ENCODE measurements around the gene IL23A.
"Not testable (repeated sequence)": the region's sequence is repeated elsewhere in the genome, so short reads cannot be mapped to it uniquely, and the experiment has no call there.

The IL23A gene, protein sequence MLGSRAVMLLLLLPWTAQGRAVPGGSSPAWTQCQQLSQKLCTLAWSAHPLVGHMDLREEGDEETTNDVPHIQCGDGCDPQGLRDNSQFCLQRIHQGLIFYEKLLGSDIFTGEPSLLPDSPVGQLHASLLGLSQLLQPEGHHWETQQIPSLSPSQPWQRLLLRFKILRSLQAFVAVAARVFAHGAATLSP

GRCh38 chr12:56338308-56339157 is at the start of gene IL23A:
TSS of gene IL23A (plus strand) at chr12:56338884. CDS start at chr12:56339045, 161 bp downstream.
- in situ Hi-C loops (cut with MboI; ENCODE audit: low sequenced_read_pairs), result no loop called here

DNA sequence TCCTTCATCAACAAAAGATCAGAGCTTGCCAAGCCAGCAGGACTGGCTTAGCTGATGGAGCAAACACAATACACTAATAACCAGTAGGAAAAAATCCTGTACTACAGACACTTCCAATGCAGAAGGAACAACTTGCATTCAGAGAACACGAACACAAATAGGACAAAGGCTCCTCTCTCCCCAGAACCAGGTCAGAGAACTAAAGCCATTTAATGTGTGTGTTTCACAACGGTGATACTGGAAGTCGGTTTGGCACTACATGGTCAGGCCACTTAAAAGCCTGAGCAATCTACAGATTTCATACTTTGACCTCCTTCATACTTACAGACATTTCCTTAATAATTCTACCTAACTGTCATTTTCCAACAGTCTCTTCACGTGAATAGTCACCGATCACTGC is 44.9 kb upstream of the IL23A start:
- in situ Hi-C loops (cut with MboI; ENCODE audit: low sequenced_read_pairs), result no loop called here

- in situ Hi-C loops (cut with MboI; ENCODE audit: low sequenced_read_pairs), result no loop called here
These were observed 42.4 kb upstream of the IL23A start for GRCh38 chr12:56296295-56296694.

GRCh38 chr12:56297400-56297799 is 41.3 kb upstream of the IL23A start:
- in situ Hi-C loops (cut with MboI; ENCODE audit: low sequenced_read_pairs), result no loop called here

- in situ Hi-C loops (cut with MboI; ENCODE audit: low sequenced_read_pairs), result no loop called here
These were observed 39.9 kb upstream of the IL23A start for GRCh38 chr12:56298828-56299227.

DNA sequence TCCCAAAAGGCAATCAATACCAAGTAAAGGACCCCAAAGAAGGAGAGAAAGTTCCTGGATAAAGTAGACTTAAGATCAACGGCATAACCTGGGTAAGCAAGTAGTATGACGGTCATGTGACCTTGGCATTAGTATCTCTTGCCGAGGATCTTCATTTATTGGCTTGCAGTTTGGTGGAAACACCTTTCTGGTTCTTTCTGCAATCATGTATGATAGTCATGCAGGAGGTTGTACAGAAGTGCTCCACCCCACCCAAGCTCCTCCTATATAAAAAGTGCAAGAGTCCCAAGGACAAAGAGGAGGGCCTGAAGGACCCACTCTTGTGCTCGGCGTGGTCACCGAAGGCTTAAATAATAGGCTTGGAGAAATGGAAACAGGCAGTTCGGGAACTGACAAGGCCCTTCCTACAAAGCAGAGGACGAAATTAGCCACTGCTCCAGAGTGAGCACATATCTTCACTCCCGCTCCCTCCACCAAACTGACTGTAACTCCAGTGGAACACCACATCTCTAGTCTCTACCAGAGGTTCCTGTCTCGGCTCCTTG is 39.3 kb upstream of the IL23A start:
- in situ Hi-C loops (cut with MboI; ENCODE audit: low sequenced_read_pairs), result no loop called here

GRCh38 chr12:56299853-56300643 is 38.6 kb upstream of the IL23A start, which contains the start of gene CS:
TSS of gene CS (minus strand) at chr12:56300330. CDS start at chr12:56300201, 129 bp downstream.
- in situ Hi-C loops (cut with MboI; ENCODE audit: low sequenced_read_pairs), result no loop called here

DNA sequence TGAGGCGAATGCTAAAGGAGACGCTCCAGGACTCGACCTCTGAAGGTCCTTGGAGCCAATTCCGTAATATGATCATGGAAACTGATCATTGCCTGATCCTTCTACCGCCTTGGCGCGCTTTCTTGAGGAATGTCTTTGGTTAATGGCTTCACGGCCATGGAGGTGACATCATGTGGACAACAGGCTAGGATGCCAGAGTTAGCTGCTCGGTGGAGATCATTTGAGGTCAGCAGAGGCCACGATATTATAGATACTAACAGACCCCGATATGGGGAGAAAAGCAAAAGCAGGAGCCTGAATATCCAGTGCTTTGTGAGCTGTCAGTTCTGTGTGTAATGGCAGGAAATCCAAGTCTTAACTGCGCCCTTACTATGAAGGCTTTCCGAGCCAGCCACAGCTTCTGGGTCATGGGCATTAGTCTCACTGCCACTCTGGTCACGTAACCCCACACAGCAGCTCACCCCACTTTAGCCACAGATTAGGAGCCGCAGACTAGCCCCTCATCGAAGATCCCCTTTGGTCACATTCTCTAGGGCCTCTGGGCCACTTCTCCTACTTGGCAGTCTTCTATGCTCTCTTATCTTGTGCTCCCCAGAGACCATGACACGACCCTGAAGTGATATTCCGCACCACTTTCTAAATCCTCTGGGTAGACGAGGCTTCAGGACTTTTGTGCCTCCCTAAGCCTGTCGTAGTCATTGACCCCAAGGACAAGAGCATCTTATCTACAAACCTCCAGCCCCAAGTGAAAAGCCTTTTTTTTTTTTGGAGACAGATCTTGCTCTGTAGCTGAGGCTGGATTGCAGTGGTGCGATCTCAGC is 37.8 kb upstream of the IL23A start:
- in situ Hi-C loops (cut with MboI; ENCODE audit: low sequenced_read_pairs), result no loop called here

DNA sequence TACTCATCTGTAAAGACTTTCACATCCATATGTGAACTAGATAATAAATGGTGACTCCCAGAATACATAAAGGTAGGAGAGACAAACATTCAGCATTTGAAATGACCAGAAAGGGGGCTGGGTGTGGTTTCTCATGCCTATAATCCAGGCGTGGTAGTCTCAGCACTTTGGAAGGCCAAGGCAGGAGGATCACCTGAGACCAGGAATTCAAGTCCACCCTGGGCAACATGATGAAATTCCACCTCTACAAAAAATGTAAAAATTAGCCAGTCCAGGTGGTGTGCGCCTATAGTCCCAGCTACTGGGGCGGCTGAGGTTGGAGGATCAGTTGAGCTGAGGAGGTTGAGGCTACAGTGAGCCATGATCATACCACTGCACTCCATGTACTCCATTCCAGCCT is 34.4 kb upstream of the IL23A start:
- in situ Hi-C loops (cut with MboI; ENCODE audit: low sequenced_read_pairs), result no loop called here

- in situ Hi-C loops (cut with MboI; ENCODE audit: low sequenced_read_pairs), result no loop called here
These were observed 33.7 kb upstream of the IL23A start for GRCh38 chr12:56304872-56305590.

- in situ Hi-C loops (cut with MboI; ENCODE audit: low sequenced_read_pairs), result no loop called here
These were observed 31.3 kb upstream of the IL23A start for GRCh38 chr12:56307221-56307965.

- in situ Hi-C loops (cut with MboI; ENCODE audit: low sequenced_read_pairs), result no loop called here
These were observed 30.0 kb upstream of the IL23A start for GRCh38 chr12:56308714-56309113.

GRCh38 chr12:56311003-56311402 is 27.7 kb upstream of the IL23A start:
- in situ Hi-C loops (cut with MboI; ENCODE audit: low sequenced_read_pairs), result no loop called here

GRCh38 chr12:56315249-56315621 is 23.4 kb upstream of the IL23A start:
- in situ Hi-C loops (cut with MboI; ENCODE audit: low sequenced_read_pairs), result no loop called here

DNA sequence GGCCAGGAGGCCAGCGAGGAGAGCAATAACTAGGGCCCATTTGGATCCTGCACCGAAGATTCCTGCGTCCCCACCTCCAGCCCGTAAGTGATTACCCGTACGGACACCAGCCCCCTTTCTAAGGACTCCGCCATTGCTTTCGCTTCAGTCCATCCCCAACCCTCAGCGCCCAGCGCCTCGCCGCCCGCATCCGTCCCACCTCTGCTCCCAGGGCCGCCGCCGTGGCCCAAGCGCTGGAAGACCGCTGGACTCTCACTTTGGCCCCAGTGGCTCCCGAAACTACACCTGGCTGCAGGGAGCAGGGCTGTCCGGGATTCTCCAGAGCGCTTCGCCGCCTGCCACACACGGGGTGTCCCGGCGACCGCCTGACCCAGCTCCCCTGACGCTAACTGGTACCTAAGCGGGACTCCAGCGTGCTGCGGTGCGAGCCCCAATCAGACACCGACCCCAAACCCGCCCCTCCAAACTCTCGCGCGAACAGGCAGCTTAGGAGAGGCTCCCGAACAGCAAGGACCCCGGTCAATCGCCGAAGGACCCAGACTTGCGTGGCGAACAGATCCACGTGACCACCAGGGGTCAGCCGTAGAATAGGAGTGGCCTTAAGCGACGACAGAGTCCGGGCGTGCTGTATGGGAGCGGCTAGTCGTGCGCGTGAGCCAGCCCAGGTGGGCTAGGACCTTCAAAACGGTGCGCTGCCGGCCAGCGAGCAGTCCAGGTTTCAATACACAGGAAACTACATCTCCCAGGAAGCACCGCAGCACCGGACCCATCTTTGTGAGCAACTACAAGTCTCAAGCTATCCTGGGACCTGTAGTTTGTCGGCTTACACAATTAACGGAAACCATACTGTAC is 22.8 kb upstream of the IL23A start, which contains the start of gene CNPY2:
CNPY2 (minus strand) TSS at position 367 of the 852 bp plus-strand sequence. CDS start 771 bp downstream, outside the sequence.
- in situ Hi-C loops (cut with MboI; ENCODE audit: low sequenced_read_pairs), result no loop called here

DNA sequence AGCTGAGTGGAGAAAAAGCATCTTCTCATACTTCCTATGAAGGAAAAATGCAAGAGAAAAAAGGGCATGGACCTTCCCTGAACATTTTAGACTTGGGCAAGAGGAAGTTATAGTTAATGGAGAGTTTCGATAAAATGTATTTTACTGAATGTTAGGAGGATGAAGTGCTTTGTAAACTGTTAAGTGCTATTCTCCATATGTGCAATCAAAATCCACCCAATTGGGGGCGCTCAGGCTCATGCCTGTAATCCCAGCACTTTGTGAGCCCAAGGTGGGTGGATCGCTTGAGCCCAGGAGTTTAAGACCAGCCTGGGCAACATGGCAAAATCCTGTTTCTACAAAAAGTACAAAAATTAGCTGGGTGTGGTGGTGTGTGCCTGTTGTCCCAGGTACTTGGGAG is 21.0 kb upstream of the IL23A start:
- in situ Hi-C loops (cut with MboI; ENCODE audit: low sequenced_read_pairs), result no loop called here

DNA sequence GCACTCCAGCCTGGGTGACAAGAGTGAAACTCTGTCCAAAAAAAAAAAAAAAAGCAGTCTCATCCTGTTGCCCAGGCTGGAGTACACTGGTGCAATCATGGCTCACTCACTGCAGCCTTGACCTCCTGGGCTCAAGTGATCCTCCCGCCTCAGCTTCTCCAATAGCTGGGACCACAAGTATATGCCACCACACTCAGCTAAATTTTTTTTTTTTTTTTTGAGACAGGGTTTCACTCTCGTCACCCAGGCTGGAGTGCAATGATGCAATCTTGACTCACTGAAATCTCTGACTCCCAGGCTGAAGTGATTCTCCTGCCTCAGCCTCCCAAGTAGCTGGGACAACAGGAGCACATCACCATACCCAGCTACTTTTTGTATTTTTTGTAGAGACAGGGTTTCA is 17.7 kb upstream of the IL23A start:
- in situ Hi-C loops (cut with MboI; ENCODE audit: low sequenced_read_pairs), result no loop called here

- in situ Hi-C loops (cut with MboI; ENCODE audit: low sequenced_read_pairs), result not testable (repeated sequence)
These were observed 17.1 kb upstream of the IL23A start for GRCh38 chr12:56321610-56322009.
